CD4-positive, alpha-beta memory T cell (primary cell): ENCODE results near the gene ACVR2B. TPM values are rescaled to one million over a fixed set of nuclear protein-coding genes. Genes with fewer than 3 reads are reported as not detected.

ENCODE experiments used
- CTCF ChIA-PET: fragments of 350-600 bp; sonication (Branson Sonifier 250); formaldehyde crosslinking; loops from one replicate; lab custom pipeline; 2021; ENCODE audit warnings: inconsistent platforms; ENCODE audit not compliant: partially characterized antibody; lab: Charles Lee
- POLR2A ChIA-PET: fragments of 350-600 bp; sonication (Branson Sonifier 250); formaldehyde crosslinking; loops from one replicate; lab custom pipeline; 2021; ENCODE audit not compliant: partially characterized antibody; lab: Charles Lee
- DNase-seq, 5 donors: peaks; one replicate each; pipeline versions ENCODE4 v3.0.0 to v3.0.0-alpha.2; 2020 to 2022; ENCODE audit warnings: mixed read lengths in 1 of 5
- H3K27ac ChIP-seq: one replicate; pipeline ENCODE4 v1.7.0; 2013; ENCODE audit warnings: low read depth, low read length
- H3K27me3 ChIP-seq: 2 replicates; pipeline ENCODE4 v1.7.0; 2013; ENCODE audit warnings: mild to moderate bottlenecking, low read length, moderate library complexity; ENCODE audit not compliant: insufficient read depth
- H3K36me3 ChIP-seq: 2 replicates; pipeline ENCODE4 v1.7.0; 2013; ENCODE audit warnings: mild to moderate bottlenecking, low read length, moderate library complexity; ENCODE audit not compliant: insufficient read depth
- H3K4me1 ChIP-seq: 2 replicates; pipeline ENCODE4 v1.7.0; 2013; ENCODE audit warnings: mild to moderate bottlenecking, low read length, moderate library complexity; ENCODE audit not compliant: insufficient read depth
- H3K4me3 ChIP-seq, 2 donors: one replicate each; pipeline ENCODE4 v1.7.0; 2013; ENCODE audit warnings: low read length in 2 of 2, mild to moderate bottlenecking in 1 of 2
- H3K9me3 ChIP-seq, 2 donors: one replicate each; pipeline ENCODE4 v1.7.0; 2013; ENCODE audit warnings: low read length in 2 of 2, control low read depth in 1 of 2; ENCODE audit not compliant: control insufficient read depth in 1 of 2
- H3K27ac Mint-ChIP-seq, 7 donors: one replicate each; pipeline ENCODE4 v1.8.0; 2020 to 2021; ENCODE audit warnings: mixed read lengths in 7 of 7, mild to moderate bottlenecking in 6 of 7, inconsistent platforms in 3 of 7, moderate library complexity in 3 of 7
- H3K27me3 Mint-ChIP-seq, 2 donors: one replicate each; pipeline ENCODE4 v1.8.0; 2020 to 2021; ENCODE audit warnings: mixed read lengths in 2 of 2
- H3K36me3 Mint-ChIP-seq, 2 donors: one replicate each; pipeline ENCODE4 v1.8.0; 2020 to 2021; ENCODE audit warnings: mixed read lengths in 2 of 2, inconsistent platforms in 1 of 2, mild to moderate bottlenecking in 1 of 2
- H3K4me1 Mint-ChIP-seq, 4 donors: one replicate each; pipeline ENCODE4 v1.8.0; 2020 to 2021; ENCODE audit warnings: mixed read lengths in 4 of 4, mild to moderate bottlenecking in 1 of 4
- H3K4me3 Mint-ChIP-seq, 8 donors: one replicate each; pipeline ENCODE4 v1.8.0; 2020 to 2021; ENCODE audit warnings: mixed read lengths in 8 of 8, mild to moderate bottlenecking in 7 of 8, moderate library complexity in 6 of 8, inconsistent platforms in 3 of 8
- H3K9me3 Mint-ChIP-seq, 8 donors: one replicate each; pipeline ENCODE4 v1.8.0; 2020 to 2021; ENCODE audit warnings: mixed read lengths in 8 of 8, mild to moderate bottlenecking in 5 of 8, inconsistent platforms in 3 of 8, moderate library complexity in 1 of 8
- intact Hi-C: fragments of 100-400 bp; cut with micrococcal nuclease; formaldehyde crosslinking; loops from one replicate; pipeline ENCODE4 v1.15.1; 2023
- polyA plus RNA-seq, 2 donors: library from polyadenylated mRNA; unstranded; fragments of 300-500 nt; fragmentation: Illumina TruSeq; gene quantifications; one replicate each; pipeline ENCODE4 v1.2.3, GENCODE V29; 2021
- total RNA-seq, 2 experiments: library from RNA; stranded (reverse); gene quantifications; one replicate each; pipeline ENCODE4 v1.2.3, GENCODE V29; 2021

Gene ACVR2B
- total and polyA plus RNA-seq, 4 experiments from 2014 or later: 0.44 to 13.2 (median 7.2) TPM

- H3K4me3 Mint-ChIP-seq: no peak overlapping the region
- intact Hi-C loops: loop anchor here (5.0 kb wide), 1 partner anchor 538 kb away; no protein-coding TSS in a partner anchor
- no peaks in the 10 kb centered on the region for H3K4me1 ChIP-seq
- ChIA-PET POLR2A (interaction anchor here (0.8 to 1.2 kb wide), 2 partner anchors 9 to 13 kb away, joined by 3 to 4 read pairs; no protein-coding TSS in a partner anchor), CTCF (interaction anchor here (0.8 to 3.5 kb wide), 5 partner anchors 10 to 163 kb away, joined by 3 to 45 read pairs (median 6); partner anchors contain the start of genes EXOG and XYLB)
- H3K9me3 Mint-ChIP-seq: no peaks in the 10 kb centered on the region
- no peaks in the 10 kb centered on the region for H3K27me3 ChIP-seq
- H3K36me3 Mint-ChIP-seq: peaks cover 26 to 45% of the 10 kb centered on the region in 2 donors
- no peaks in the 10 kb centered on the region for H3K4me1 Mint-ChIP-seq
- no peak overlapping the region for H3K27ac Mint-ChIP-seq
- H3K9me3 ChIP-seq: no peaks in the 10 kb centered on the region
- no peak for DNase-seq
- no peaks in the 10 kb centered on the region for H3K27me3 Mint-ChIP-seq
- no peak overlapping the region for H3K27ac ChIP-seq
- H3K4me3 ChIP-seq: no peak overlapping the region
- peaks cover 5% of the 10 kb centered on the region for H3K36me3 ChIP-seq
These were observed 56.0 kb downstream of the ACVR2B start for GRCh38 chr3:38509732-38510131.

- Histone ChIP-seq H3K4me1 (no peaks in the 10 kb centered on the region), H3K27me3 (no peaks in the 10 kb centered on the region), H3K36me3 (peaks cover 5% of the 10 kb centered on the region), H3K4me3 (no peak overlapping the region), H3K9me3 (no peaks in the 10 kb centered on the region), H3K27ac (no peak overlapping the region)
- Mint-ChIP-seq H3K4me3 (no peak overlapping the region), H3K27me3 (no peaks in the 10 kb centered on the region), H3K27ac (no peak overlapping the region), H3K9me3 (no peaks in the 10 kb centered on the region), H3K4me1 (no peaks in the 10 kb centered on the region), H3K36me3 (peaks cover 28 to 46% of the 10 kb centered on the region in 2 donors)
- ChIA-PET POLR2A (interaction anchor here (1.1 to 1.2 kb wide), 2 partner anchors 9 to 138 kb away, joined by 3 read pairs; partner anchors contain the start of gene SCN5A), CTCF (interaction anchor here (0.8 to 3.5 kb wide), 5 partner anchors 10 to 164 kb away, joined by 3 to 45 read pairs (median 5); partner anchors contain the start of genes EXOG and XYLB)
- intact Hi-C loops: no loop called here
- DNase-seq: no peak
These were observed 56.9 kb downstream of the ACVR2B start for GRCh38 chr3:38510631-38511030.

GRCh38 chr3:38511546-38511945 lies 57.9 kb downstream of the ACVR2B start:
- H3K4me1 ChIP-seq: no peaks in the 10 kb centered on the region
- no peaks in the 10 kb centered on the region for H3K9me3 ChIP-seq
- peaks cover 0 to under 1% (median 0%) of the 10 kb centered on the region in 4 donors for H3K4me1 Mint-ChIP-seq
- ChIA-PET POLR2A (interaction anchor here (1.1 kb wide), 1 partner anchor 137 kb away, joined by 3 read pairs; the partner anchor contains the start of gene SCN5A), CTCF (interaction anchor here (3.5 kb wide), 1 partner anchor 10 kb away, joined by 45 read pairs; no protein-coding TSS in a partner anchor)
- no peak for DNase-seq
- no peaks in the 10 kb centered on the region for H3K27me3 ChIP-seq
- H3K27ac ChIP-seq: no peak overlapping the region
- H3K36me3 Mint-ChIP-seq: peaks cover 34 to 42% of the 10 kb centered on the region in 2 donors
- H3K4me3 Mint-ChIP-seq: no peak overlapping the region
- H3K27me3 Mint-ChIP-seq: no peaks in the 10 kb centered on the region
- intact Hi-C loops: no loop called here
- H3K36me3 ChIP-seq: peaks cover 5% of the 10 kb centered on the region
- no peak overlapping the region for H3K4me3 ChIP-seq
- no peaks in the 10 kb centered on the region for H3K9me3 Mint-ChIP-seq
- H3K27ac Mint-ChIP-seq: peak overlapping the region in 2 of 7 donors; percentile 2 to 6

DNA sequence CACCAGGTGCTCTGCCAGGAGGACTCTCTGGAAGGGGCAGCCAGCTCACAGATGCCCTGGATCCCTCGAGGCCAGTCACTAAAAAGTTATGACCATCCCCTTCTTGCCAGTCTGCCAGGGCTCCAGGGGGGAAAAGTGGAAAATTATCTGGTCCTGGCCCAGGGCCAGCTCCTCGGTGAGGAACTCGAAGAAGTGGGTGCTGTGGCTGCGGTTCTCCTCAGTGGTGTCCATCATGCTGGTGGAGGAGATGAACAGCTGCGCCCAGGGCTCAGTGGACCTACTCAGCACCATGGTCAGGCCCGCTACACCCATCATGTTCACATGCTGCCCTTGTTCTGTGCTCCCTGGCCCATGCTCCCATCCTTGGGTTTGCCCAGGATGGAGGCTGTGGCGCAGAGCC lies 61.7 kb downstream of the ACVR2B start:
- Histone ChIP-seq H3K9me3 (no peaks in the 10 kb centered on the region), H3K27me3 (no peaks in the 10 kb centered on the region), H3K4me1 (peaks cover 21% of the 10 kb centered on the region), H3K4me3 (no peak overlapping the region), H3K36me3 (no peaks in the 10 kb centered on the region), H3K27ac (no peak overlapping the region)
- no peaks in the 10 kb centered on the region for H3K27me3 Mint-ChIP-seq
- H3K4me1 Mint-ChIP-seq: peaks cover 18 to 22% (median 21%) of the 10 kb centered on the region in 4 donors
- no peak for DNase-seq
- peaks cover 23 to 28% of the 10 kb centered on the region in 2 donors for H3K36me3 Mint-ChIP-seq
- POLR2A ChIA-PET: interaction anchor here (1.6 kb wide), 1 partner anchor 19 kb away, joined by 4 read pairs; no protein-coding TSS in a partner anchor
- H3K27ac Mint-ChIP-seq: no peak overlapping the region
- intact Hi-C loops: no loop called here
- CTCF ChIA-PET: interaction anchor here (0.8 to 1.3 kb wide), 2 partner anchors 137 to 169 kb away, joined by 3 to 5 read pairs; partner anchors contain the start of gene XYLB
- H3K9me3 Mint-ChIP-seq: no peaks in the 10 kb centered on the region
- H3K4me3 Mint-ChIP-seq: no peak overlapping the region

- peaks cover 31% of the 10 kb centered on the region for H3K4me1 ChIP-seq
- H3K4me3 ChIP-seq: no peak overlapping the region
- Mint-ChIP-seq H3K27ac (no peak overlapping the region), H3K4me1 (peaks cover 27 to 34% (median 32%) of the 10 kb centered on the region in 4 donors), H3K36me3 (peaks cover 19 to 28% of the 10 kb centered on the region in 2 donors), H3K27me3 (no peaks in the 10 kb centered on the region), H3K9me3 (no peaks in the 10 kb centered on the region), H3K4me3 (no peak overlapping the region)
- H3K27ac ChIP-seq: no peak overlapping the region
- no peaks in the 10 kb centered on the region for H3K27me3 ChIP-seq
- no peaks in the 10 kb centered on the region for H3K36me3 ChIP-seq
- H3K9me3 ChIP-seq: no peaks in the 10 kb centered on the region
- ChIA-PET POLR2A (no interaction called here), CTCF (interaction anchor here (1.5 to 1.8 kb wide), 2 partner anchors 20 to 483 kb away, joined by 3 to 6 read pairs; partner anchors contain the start of gene EXOG)
- intact Hi-C loops: no loop called here
- no peak for DNase-seq
These were observed 63.0 kb downstream of the ACVR2B start for GRCh38 chr3:38516669-38517068.

- intact Hi-C loops: no loop called here
- Histone ChIP-seq H3K27ac (peak overlapping the region; percentile 24), H3K27me3 (no peaks in the 10 kb centered on the region), H3K36me3 (no peaks in the 10 kb centered on the region), H3K4me3 (no peak overlapping the region), H3K9me3 (no peaks in the 10 kb centered on the region), H3K4me1 (peaks cover 31% of the 10 kb centered on the region)
- Mint-ChIP-seq H3K27me3 (no peaks in the 10 kb centered on the region), H3K4me3 (peak overlapping the region in 4 of 8 donors; percentile 9 to 63 (median 28)), H3K4me1 (peaks cover 27 to 36% (median 33%) of the 10 kb centered on the region in 4 donors), H3K9me3 (no peaks in the 10 kb centered on the region), H3K27ac (peak overlapping the region; percentile 65 to 90 (median 86)), H3K36me3 (peaks cover 19 to 30% of the 10 kb centered on the region in 2 donors)
- no peak for DNase-seq
- ChIA-PET CTCF (interaction anchor here (0.8 to 9.3 kb wide), 8 partner anchors 10 to 172 kb away, joined by 3 to 196 read pairs (median 18); partner anchors contain the start of genes EXOG and XYLB), POLR2A (interaction anchor here (1.0 to 2.3 kb wide), 5 partner anchors 9 to 354 kb away, joined by 3 to 7 read pairs (median 3); partner anchors contain the start of gene EXOG)
These were observed 65.3 kb downstream of the ACVR2B start for GRCh38 chr3:38519000-38519399.

DNA sequence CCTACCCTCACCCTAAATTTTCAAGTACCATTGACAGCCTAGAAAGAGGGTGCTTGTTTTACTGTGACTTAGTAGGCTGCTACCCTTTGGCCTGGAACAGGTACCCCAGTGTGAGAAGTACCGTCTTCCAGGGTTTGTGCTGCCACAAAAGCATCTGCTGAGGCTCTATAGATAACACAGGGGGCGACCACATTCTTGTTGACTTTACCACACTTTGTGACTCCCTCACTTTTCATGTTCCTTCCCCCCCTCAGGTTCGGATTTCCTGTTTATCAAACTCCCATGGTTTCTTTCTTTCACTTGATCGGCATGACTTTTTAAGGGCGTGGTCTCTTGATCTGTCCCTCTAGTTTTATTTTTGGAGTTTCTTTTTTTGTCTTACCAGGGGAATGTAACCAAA lies 66.0 kb downstream of the ACVR2B start:
- H3K9me3 ChIP-seq: no peaks in the 10 kb centered on the region
- no peaks in the 10 kb centered on the region for H3K27me3 ChIP-seq
- H3K4me3 Mint-ChIP-seq: peak overlapping the region in 7 of 8 donors; percentile 60 to 79 (median 67)
- H3K27ac Mint-ChIP-seq: peak overlapping the region; percentile 65 to 90 (median 86)
- H3K4me1 Mint-ChIP-seq: peaks cover 27 to 36% (median 33%) of the 10 kb centered on the region in 4 donors
- ChIA-PET CTCF (interaction anchor here (0.8 to 9.3 kb wide), 17 partner anchors 9 to 772 kb away, joined by 3 to 196 read pairs (median 15); partner anchors contain the start of genes DLEC1, EXOG and XYLB), POLR2A (interaction anchor here (1.0 to 2.3 kb wide), 6 partner anchors 10 to 355 kb away, joined by 3 to 13 read pairs (median 4); partner anchors contain the start of gene EXOG)
- H3K4me3 ChIP-seq: no peak overlapping the region
- no peaks in the 10 kb centered on the region for H3K9me3 Mint-ChIP-seq
- peaks cover 31% of the 10 kb centered on the region for H3K4me1 ChIP-seq
- peak; percentile 58 to 65 (median 62) for DNase-seq
- intact Hi-C loops: no loop called here
- H3K36me3 ChIP-seq: no peaks in the 10 kb centered on the region
- peak overlapping the region; percentile 34 for H3K27ac ChIP-seq
- H3K36me3 Mint-ChIP-seq: peaks cover 21 to 32% of the 10 kb centered on the region in 2 donors
- no peaks in the 10 kb centered on the region for H3K27me3 Mint-ChIP-seq
